IMR-90 (cell line): ENCODE data around the gene HRH2. TPM values are rescaled to one million over a fixed set of nuclear protein-coding genes. Genes with fewer than 3 reads are reported as not detected.

Experiments used
- ATAC-seq: fragments of 200-7000 bp; cut with Tn5 transposase; 2 replicates; pipeline ENCODE4 v1.9.1; 2020; ENCODE audit warnings: low read depth, mild to moderate bottlenecking, moderate library complexity
- BruUV-seq: library from RNA; stranded (reverse); fragments of 400-500 nt; replicated peaks from 2 replicates; lab custom pipeline; 2021; lab: Mats Ljungman, UMichigan
- CTCF ChIA-PET: fragments of 300-600 bp; formaldehyde crosslinking; extraction: SDS; loops from one replicate; lab custom pipeline; 2021; ENCODE audit warnings: antibody characterized with exemption; lab: Yijun Ruan, JAX
- POLR2A ChIA-PET: fragments of 300-600 bp; sonication (Branson Sonifier 250); formaldehyde crosslinking; loops from one replicate; lab custom pipeline; 2022; ENCODE audit warnings: antibody characterized with exemption; ENCODE audit not compliant: unreplicated experiment; lab: Charles Lee
- DNase-seq: peaks from one replicate; pipeline ENCODE4 v3.0.0; 2013
- H2AFZ ChIP-seq: replicated peaks from 2 replicates; pipeline ENCODE3; 2013; ENCODE audit warnings: low read length, mild to moderate bottlenecking; ENCODE audit not compliant: poor library complexity
- H2AK5ac ChIP-seq: 2 replicates; pipeline ENCODE4 v1.6.1; 2013; ENCODE audit warnings: low read depth, low read length, inconsistent platforms
- H2AK9ac ChIP-seq: replicated peaks from 2 replicates; pipeline ENCODE3; 2013; ENCODE audit warnings: mild to moderate bottlenecking, low read depth, low read length, moderate library complexity; ENCODE audit not compliant: poor library complexity
- H2BK120ac ChIP-seq: 2 replicates; pipeline ENCODE4 v1.6.1; 2013; ENCODE audit warnings: low read depth, low read length, inconsistent platforms
- H2BK15ac ChIP-seq: 3 replicates; pipeline ENCODE4 v1.6.1; 2013; ENCODE audit warnings: low read depth, low read length, inconsistent platforms
- H2BK20ac ChIP-seq: 2 replicates; pipeline ENCODE4 v1.6.1; 2013; ENCODE audit warnings: low read depth, mild to moderate bottlenecking, inconsistent platforms, low read length, moderate library complexity
- H2BK5ac ChIP-seq: 2 replicates; pipeline ENCODE4 v1.6.1; 2013; ENCODE audit warnings: mild to moderate bottlenecking, low read depth, low read length, inconsistent platforms; ENCODE audit not compliant: poor library complexity, severe bottlenecking
- H3K14ac ChIP-seq: replicated peaks from 2 replicates; pipeline ENCODE4 v1.6.1; 2013; ENCODE audit warnings: low read depth, low read length, inconsistent platforms
- H3K18ac ChIP-seq: 2 replicates; pipeline ENCODE4 v1.6.1; 2013; ENCODE audit warnings: low read depth, low read length, control low read depth
- H3K23ac ChIP-seq: 2 replicates; pipeline ENCODE4 v1.6.1; 2013; ENCODE audit warnings: low read depth, low read length, inconsistent platforms
- H3K27ac ChIP-seq: 2 replicates; pipeline ENCODE4 v1.5.1; 2013; ENCODE audit warnings: mild to moderate bottlenecking, control low read depth, low read length; ENCODE audit not compliant: insufficient read depth
- H3K27me3 ChIP-seq: 2 replicates; pipeline ENCODE4 v1.6.1; 2013; ENCODE audit warnings: low read length; ENCODE audit not compliant: control insufficient read depth, insufficient read depth
- H3K36me3 ChIP-seq: 2 replicates; pipeline ENCODE4 v1.6.1; 2013; ENCODE audit warnings: low read length, mixed read lengths; ENCODE audit not compliant: control insufficient read depth, insufficient read depth
- H3K4ac ChIP-seq: 2 replicates; pipeline ENCODE4 v1.6.1; 2013; ENCODE audit warnings: low read depth, low read length, inconsistent platforms
- H3K4me1 ChIP-seq: 2 replicates; pipeline ENCODE4 v1.6.1; 2013; ENCODE audit warnings: low read length, mixed read lengths; ENCODE audit not compliant: control insufficient read depth, insufficient read depth
- H3K4me2 ChIP-seq: 2 replicates; pipeline ENCODE4 v1.6.1; 2013; ENCODE audit warnings: low read depth, mild to moderate bottlenecking, control low read depth, low read length, moderate library complexity
- H3K4me3 ChIP-seq: 2 replicates; pipeline ENCODE4 v1.5.1; 2013; ENCODE audit warnings: low read depth, mild to moderate bottlenecking, control low read depth, low read length, moderate library complexity; ENCODE audit not compliant: insufficient read depth
- H3K56ac ChIP-seq: 2 replicates; pipeline ENCODE4 v1.6.1; 2013; ENCODE audit warnings: low read length, inconsistent platforms; ENCODE audit not compliant: insufficient read depth; ENCODE audit errors: extremely low read depth
- H3K79me1 ChIP-seq, 2 experiments: 2 replicates each; pipeline ENCODE4 v1.6.1; 2013; ENCODE audit warnings: low read length in 2 of 2, inconsistent platforms in 1 of 2, low read depth in 1 of 2
- H3K9ac ChIP-seq: 2 replicates; pipeline ENCODE4 v1.6.1; 2013; ENCODE audit warnings: low read depth, low read length, control low read depth
- H3K9me1 ChIP-seq: 2 replicates; pipeline ENCODE4 v1.6.1; 2013; ENCODE audit warnings: low read length, inconsistent platforms; ENCODE audit not compliant: insufficient read depth
- H3K9me3 ChIP-seq: 2 replicates; pipeline ENCODE4 v1.6.1; 2013; ENCODE audit warnings: low read length; ENCODE audit not compliant: control insufficient read depth, insufficient read depth
- H4K20me1 ChIP-seq: 2 replicates; pipeline ENCODE4 v1.6.1; 2013; ENCODE audit warnings: low read length, inconsistent platforms; ENCODE audit not compliant: insufficient read depth
- H4K5ac ChIP-seq: 2 replicates; pipeline ENCODE4 v1.6.1; 2013; ENCODE audit warnings: mild to moderate bottlenecking, low read depth, low read length, control low read depth
- H4K8ac ChIP-seq, 2 experiments: 2 replicates each; pipeline ENCODE4 v1.6.1; 2013; ENCODE audit warnings: low read depth in 2 of 2, low read length in 2 of 2, control low read depth in 1 of 2, inconsistent platforms in 1 of 2
- H4K91ac ChIP-seq: 2 replicates; pipeline ENCODE4 v1.6.1; 2013; ENCODE audit warnings: low read depth, low read length, inconsistent platforms; ENCODE audit not compliant: insufficient read depth
- BHLHE40 ChIP-seq: fragments of 150-350 bp; IDR thresholded peaks from 2 replicates; pipeline ENCODE4 v1.6.1; 2016; ENCODE audit warnings: mild to moderate bottlenecking, low read depth, low read length
- CEBPB ChIP-seq: IDR thresholded peaks from 2 replicates; pipeline ENCODE4 v1.6.1; 2012; ENCODE audit warnings: low read depth, low read length, improper control_type of control experiment
- CHD1 ChIP-seq: IDR thresholded peaks from 2 replicates; pipeline ENCODE4 v1.6.1; 2012; ENCODE audit warnings: low read depth, low read length, improper control_type of control experiment
- FOS ChIP-seq: fragments of 150-350 bp; IDR thresholded peaks from 2 replicates; pipeline ENCODE4 v1.6.1; 2016; ENCODE audit warnings: low read depth, low read length
- MAFK ChIP-seq: IDR thresholded peaks from 2 replicates; pipeline ENCODE4 v1.6.1; 2012; ENCODE audit warnings: low read depth, low read length, improper control_type of control experiment
- MAZ ChIP-seq: IDR thresholded peaks from 2 replicates; pipeline ENCODE4 v1.6.1; 2012; ENCODE audit warnings: low read depth, mild to moderate bottlenecking, low read length, improper control_type of control experiment, moderate library complexity, borderline replicate concordance
- MXI1 ChIP-seq: IDR thresholded peaks from 2 replicates; pipeline ENCODE4 v1.6.1; 2012; ENCODE audit warnings: low read depth, mild to moderate bottlenecking, low read length, moderate library complexity, borderline replicate concordance
- NFE2L2 ChIP-seq: fragments of 150-350 bp; IDR thresholded peaks from 2 replicates; pipeline ENCODE4 v1.6.1; 2016; ENCODE audit warnings: low read depth, mild to moderate bottlenecking, low read length
- POLR2A ChIP-seq: IDR thresholded peaks from 2 replicates; pipeline ENCODE4 v1.6.1; 2012; ENCODE audit warnings: mild to moderate bottlenecking, low read depth, low read length
- RAD21 ChIP-seq: IDR thresholded peaks from 2 replicates; pipeline ENCODE4 v1.6.1; 2012; ENCODE audit warnings: low read length, improper control_type of control experiment
- RCOR1 ChIP-seq: IDR thresholded peaks from 2 replicates; pipeline ENCODE4 v1.6.1; 2012; ENCODE audit warnings: mild to moderate bottlenecking, low read length, improper control_type of control experiment; ENCODE audit not compliant: insufficient replicate concordance
- RFX5 ChIP-seq: IDR thresholded peaks from 2 replicates; pipeline ENCODE4 v1.8.0; 2012; ENCODE audit warnings: low read depth, mild to moderate bottlenecking, low read length, moderate library complexity
- WGBS, 2 experiments: methylation state at CpG; one replicate each; pipeline versions ENCODE4 v1.1.5 to v1.1.7; 2013; ENCODE audit warnings: missing lambda C conversion rate in 2 of 2; ENCODE audit not compliant: insufficient read length in 1 of 2; ENCODE audit errors: extremely low coverage in 2 of 2; 5-methylcytosine and 5-hydroxymethylcytosine counted together
- dilution Hi-C: fragments of 300-500 bp; cut with HindIII; formaldehyde crosslinking; loops from one replicate; pipeline ENCODE4 v1.14.3; 2018; ENCODE audit warnings: low sequenced_read_pairs; ENCODE audit not compliant: unreplicated experiment
- in situ Hi-C: fragments of 300-500 bp; cut with MboI; formaldehyde crosslinking; loops from 3 replicates; pipeline ENCODE4 v1.14.3; 2019; ENCODE audit warnings: low sequenced_read_pairs, inconsistent platforms, mixed read lengths
- intact Hi-C: fragments of 100-400 bp; cut with micrococcal nuclease; formaldehyde crosslinking; loops from 2 replicates; pipeline ENCODE4 v1.10.0; 2022
- polyA plus RNA-seq, 3 experiments: library from polyadenylated mRNA; depleted of rRNA; stranded (reverse); fragments of >200 nt; gene quantifications; 2 replicates each; pipeline ENCODE4 v1.2.3, GENCODE V29; 2012; ENCODE audit warnings: low replicate concordance in 1 of 3
- total RNA-seq: library from RNA; depleted of rRNA; stranded (reverse); fragments of >200 nt; gene quantifications from 2 replicates; pipeline ENCODE4 v1.2.3, GENCODE V29; 2012
- TF ChIP-seq, protein P1 (sequence below): conservative IDR thresholded peaks from 2 replicates; pipeline ENCODE4 v1.5.1; 2012; ENCODE audit warnings: mild to moderate bottlenecking, low read depth, low read length, improper control_type of control experiment
- TF ChIP-seq, protein P2 (sequence below): fragments of 150-350 bp; IDR thresholded peaks from 2 replicates; pipeline ENCODE4 v1.6.1; 2017; ENCODE audit warnings: mild to moderate bottlenecking, antibody characterized with exemption, low read length, low read depth
- TF ChIP-seq, protein P3 (sequence below): fragments of 150-350 bp; IDR thresholded peaks from 2 replicates; pipeline ENCODE4 v1.6.1; 2016; ENCODE audit warnings: low read depth, mild to moderate bottlenecking, low read length, moderate library complexity, borderline replicate concordance

Gene HRH2
- total and polyA plus RNA-seq, 2 of the 4 experiments (the other 2 are of a cell fraction) = not detected

DNA sequence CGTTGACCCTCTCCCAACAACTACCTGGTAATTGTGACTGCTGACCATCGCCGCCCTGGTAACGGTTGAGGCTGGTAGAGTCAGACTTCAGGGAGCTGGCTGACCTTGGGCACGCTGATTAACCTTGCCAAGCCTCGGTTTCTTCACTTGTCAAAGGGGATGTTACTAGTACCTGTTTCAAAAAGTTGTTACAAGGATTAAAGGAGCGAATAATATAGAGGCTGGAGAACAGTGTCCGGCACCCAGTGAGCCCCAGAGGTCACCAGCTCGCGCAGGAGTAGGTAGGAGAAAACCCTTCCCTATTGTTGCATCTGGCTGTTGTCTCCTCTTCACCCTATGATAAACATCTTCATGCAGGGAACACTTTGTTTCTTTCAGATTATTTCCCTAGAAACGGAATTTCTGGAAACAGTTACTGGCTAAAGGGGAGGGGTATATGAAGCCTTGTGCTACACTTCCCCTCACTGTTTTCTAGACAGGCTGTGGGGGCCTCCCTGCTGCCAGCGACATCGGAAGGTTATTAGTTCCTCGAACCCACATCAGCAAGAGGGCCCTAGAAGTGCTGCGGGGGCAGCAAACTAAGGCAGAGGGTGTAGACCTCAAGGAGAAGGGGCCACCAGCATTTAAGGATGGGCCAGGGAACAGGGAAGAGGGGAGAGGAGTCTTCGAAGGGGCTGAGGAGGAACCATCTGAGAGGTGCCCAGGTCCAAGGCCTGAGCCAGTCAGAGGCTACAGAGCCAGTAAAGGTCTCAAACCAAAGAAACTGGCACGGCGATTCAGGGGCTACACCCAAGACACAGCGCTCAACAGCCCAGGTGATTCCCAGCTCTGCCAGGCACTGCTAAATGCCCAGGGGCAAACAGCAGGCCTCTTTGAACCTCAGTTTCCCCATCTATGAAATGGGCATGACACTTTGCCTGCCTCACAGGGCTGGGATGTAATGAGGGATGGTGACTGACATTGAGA is 37.6 kb downstream of the HRH2 start:
- 58% methylated on average over 2 of the region's 19 CpGs; no CpG with 5 or more reads in 1 of the 2 experiments for WGBS, 2 experiments
- Histone ChIP-seq H2AK5ac (no peak overlapping the region), H3K27ac (no peak overlapping the region), H3K79me1 (no peaks in the 10 kb centered on the region), H3K9me3 (peaks cover 7% of the 10 kb centered on the region; the same call in 1 of the 2 replicates), H3K4me1 (no peaks in the 10 kb centered on the region), H3K4ac (no peak overlapping the region), H2AK9ac (no peak overlapping the region), H3K27me3 (no peaks in the 10 kb centered on the region), H4K8ac (no peak overlapping the region), H3K9ac (no peak overlapping the region), H3K36me3 (no peaks in the 10 kb centered on the region), H4K20me1 (no peaks in the 10 kb centered on the region), H2BK5ac (no peak overlapping the region), H2BK120ac (no peak overlapping the region), H3K14ac (no peak overlapping the region), H2BK20ac (no peak overlapping the region), H3K23ac (no peak overlapping the region), H3K4me2 (no peak overlapping the region), H3K4me3 (no peak overlapping the region), H4K5ac (no peak overlapping the region), H3K9me1 (no peaks in the 10 kb centered on the region), H3K56ac (no peak overlapping the region), H4K91ac (no peak overlapping the region), H3K18ac (no peak overlapping the region), H2AFZ (no peak overlapping the region), H2BK15ac (no peak overlapping the region)
- no peak for TF ChIP-seq MAFK
- no peak for TF ChIP-seq RFX5
- TF ChIP-seq BHLHE40 = no peak
- no peak for TF ChIP-seq FOS
- no peak for TF ChIP-seq RCOR1
- TF ChIP-seq CHD1 = no peak
- no peak for TF ChIP-seq CEBPB
- TF ChIP-seq MXI1 = no peak
- TF ChIP-seq, protein P1, sequence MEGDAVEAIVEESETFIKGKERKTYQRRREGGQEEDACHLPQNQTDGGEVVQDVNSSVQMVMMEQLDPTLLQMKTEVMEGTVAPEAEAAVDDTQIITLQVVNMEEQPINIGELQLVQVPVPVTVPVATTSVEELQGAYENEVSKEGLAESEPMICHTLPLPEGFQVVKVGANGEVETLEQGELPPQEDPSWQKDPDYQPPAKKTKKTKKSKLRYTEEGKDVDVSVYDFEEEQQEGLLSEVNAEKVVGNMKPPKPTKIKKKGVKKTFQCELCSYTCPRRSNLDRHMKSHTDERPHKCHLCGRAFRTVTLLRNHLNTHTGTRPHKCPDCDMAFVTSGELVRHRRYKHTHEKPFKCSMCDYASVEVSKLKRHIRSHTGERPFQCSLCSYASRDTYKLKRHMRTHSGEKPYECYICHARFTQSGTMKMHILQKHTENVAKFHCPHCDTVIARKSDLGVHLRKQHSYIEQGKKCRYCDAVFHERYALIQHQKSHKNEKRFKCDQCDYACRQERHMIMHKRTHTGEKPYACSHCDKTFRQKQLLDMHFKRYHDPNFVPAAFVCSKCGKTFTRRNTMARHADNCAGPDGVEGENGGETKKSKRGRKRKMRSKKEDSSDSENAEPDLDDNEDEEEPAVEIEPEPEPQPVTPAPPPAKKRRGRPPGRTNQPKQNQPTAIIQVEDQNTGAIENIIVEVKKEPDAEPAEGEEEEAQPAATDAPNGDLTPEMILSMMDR = no peak
- TF ChIP-seq MAZ = no peak
- TF ChIP-seq, protein P2, sequence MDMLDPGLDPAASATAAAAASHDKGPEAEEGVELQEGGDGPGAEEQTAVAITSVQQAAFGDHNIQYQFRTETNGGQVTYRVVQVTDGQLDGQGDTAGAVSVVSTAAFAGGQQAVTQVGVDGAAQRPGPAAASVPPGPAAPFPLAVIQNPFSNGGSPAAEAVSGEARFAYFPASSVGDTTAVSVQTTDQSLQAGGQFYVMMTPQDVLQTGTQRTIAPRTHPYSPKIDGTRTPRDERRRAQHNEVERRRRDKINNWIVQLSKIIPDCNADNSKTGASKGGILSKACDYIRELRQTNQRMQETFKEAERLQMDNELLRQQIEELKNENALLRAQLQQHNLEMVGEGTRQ = no peak
- no peak for TF ChIP-seq NFE2L2
- TF ChIP-seq RAD21 = no peak
- TF ChIP-seq, protein P3, sequence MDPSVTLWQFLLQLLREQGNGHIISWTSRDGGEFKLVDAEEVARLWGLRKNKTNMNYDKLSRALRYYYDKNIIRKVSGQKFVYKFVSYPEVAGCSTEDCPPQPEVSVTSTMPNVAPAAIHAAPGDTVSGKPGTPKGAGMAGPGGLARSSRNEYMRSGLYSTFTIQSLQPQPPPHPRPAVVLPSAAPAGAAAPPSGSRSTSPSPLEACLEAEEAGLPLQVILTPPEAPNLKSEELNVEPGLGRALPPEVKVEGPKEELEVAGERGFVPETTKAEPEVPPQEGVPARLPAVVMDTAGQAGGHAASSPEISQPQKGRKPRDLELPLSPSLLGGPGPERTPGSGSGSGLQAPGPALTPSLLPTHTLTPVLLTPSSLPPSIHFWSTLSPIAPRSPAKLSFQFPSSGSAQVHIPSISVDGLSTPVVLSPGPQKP = no peak
- no peak for TF ChIP-seq POLR2A
- dilution Hi-C loops (no loop called here), intact Hi-C loops (no loop called here), in situ Hi-C loops (no loop called here)
- BruUV-seq = no TSS peak
- ATAC-seq (no peak), DNase-seq (no peak)
- CTCF ChIA-PET = no interaction called here
- POLR2A ChIA-PET = no interaction called here
